Subcutaneous adipose tissue (tissue), 4 donors: Measurements from ENCODE around the gene CHRNB4. TPM values are rescaled to one million over a fixed set of nuclear protein-coding genes. Genes with fewer than 3 reads are reported as not detected.

Experiments used
- CTCF ChIP-seq: fragments of 450-650 bp; IDR thresholded peaks from one replicate; pipeline ENCODE4 v1.5.1; 2016; ENCODE audit warnings: low read depth, mild to moderate bottlenecking, control low read depth, antibody characterized with exemption, moderate library complexity
- total RNA-seq, 4 donors: library from RNA; depleted of rRNA; stranded (reverse); fragments of >200 nt; gene quantifications; one replicate each; pipeline ENCODE4 v1.1.0, GENCODE V29; 2016

The CHRNB4 gene
- total RNA-seq = not detected

GRCh38 chr15:78641102-78641748 lies at the start of gene CHRNB4:
Gene CHRNB4, minus strand, starts transcription at chr15:78641210. Its CDS starts 77 bp downstream, at chr15:78641133.
- no peak for TF ChIP-seq CTCF

GRCh38 chr15:78689626-78690025 lies 48.6 kb upstream of the CHRNB4 start:
- TF ChIP-seq CTCF = no peak

GRCh38 chr15:78685925-78686324 lies 44.9 kb upstream of the CHRNB4 start:
- TF ChIP-seq CTCF = no peak

DNA sequence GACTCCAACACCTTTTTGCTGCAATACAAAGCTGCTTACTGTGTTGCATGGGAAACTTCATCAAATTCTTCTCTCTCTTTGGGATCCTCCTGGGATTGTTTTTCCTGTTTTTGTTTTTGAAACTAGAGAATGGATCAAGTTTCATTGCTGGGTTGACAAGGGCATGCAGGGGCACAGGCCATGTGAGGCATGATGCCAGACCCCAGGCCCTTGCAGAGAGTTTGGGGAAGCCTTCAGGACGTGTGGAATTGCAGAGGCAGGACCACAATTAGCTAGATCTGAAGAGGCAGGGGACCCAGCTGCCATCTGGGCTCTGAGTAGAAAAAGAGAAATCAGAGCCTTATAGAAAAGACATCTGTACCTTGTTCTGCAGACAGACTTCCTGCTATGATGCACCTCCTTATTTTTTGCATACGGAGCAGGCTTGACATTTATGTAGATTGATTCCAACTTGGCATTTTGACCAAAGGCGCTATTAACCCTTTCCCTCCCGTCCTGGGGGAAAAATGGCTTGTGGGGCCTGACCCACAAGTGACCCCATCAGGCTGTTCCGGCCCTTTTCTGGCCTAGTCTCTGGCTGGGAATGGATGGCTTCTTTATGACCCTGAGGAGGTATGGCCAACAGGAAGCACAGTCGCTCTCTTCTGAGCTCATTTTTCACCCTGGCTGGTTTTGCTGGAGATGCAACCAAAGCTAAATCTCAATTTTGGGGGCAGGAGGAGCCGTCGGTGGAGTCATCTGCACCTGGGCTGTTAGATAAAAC lies 44.3 kb upstream of the CHRNB4 start:
- no peak for TF ChIP-seq CTCF

DNA sequence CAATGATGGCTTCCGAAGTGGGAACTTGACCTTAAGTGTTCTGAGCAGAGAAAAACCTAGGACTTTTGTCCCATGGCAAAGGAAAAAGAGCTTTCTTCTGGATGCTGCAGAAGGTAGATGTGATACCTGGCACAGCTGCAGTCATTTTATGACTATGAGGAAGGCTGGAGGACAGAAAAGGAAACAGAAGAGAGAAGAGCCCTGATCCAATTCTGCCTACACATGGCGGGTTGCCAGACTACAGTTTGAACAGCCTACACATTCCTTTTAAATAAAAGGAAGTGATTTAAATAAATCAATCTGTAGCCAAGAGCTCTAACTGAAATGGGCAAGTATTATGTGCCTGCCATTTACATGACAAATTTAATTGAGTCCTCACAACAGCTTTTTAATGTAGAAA lies 43.6 kb upstream of the CHRNB4 start:
- TF ChIP-seq CTCF = no peak

GRCh38 chr15:78682693-78683410 lies 41.8 kb upstream of the CHRNB4 start:
- TF ChIP-seq CTCF = no peak
